ENCODE results near the gene GOLGA6C. TPM values are rescaled to one million over a fixed set of nuclear protein-coding genes. Genes with fewer than 3 reads are reported as not detected.

The GOLGA6C gene, protein sequence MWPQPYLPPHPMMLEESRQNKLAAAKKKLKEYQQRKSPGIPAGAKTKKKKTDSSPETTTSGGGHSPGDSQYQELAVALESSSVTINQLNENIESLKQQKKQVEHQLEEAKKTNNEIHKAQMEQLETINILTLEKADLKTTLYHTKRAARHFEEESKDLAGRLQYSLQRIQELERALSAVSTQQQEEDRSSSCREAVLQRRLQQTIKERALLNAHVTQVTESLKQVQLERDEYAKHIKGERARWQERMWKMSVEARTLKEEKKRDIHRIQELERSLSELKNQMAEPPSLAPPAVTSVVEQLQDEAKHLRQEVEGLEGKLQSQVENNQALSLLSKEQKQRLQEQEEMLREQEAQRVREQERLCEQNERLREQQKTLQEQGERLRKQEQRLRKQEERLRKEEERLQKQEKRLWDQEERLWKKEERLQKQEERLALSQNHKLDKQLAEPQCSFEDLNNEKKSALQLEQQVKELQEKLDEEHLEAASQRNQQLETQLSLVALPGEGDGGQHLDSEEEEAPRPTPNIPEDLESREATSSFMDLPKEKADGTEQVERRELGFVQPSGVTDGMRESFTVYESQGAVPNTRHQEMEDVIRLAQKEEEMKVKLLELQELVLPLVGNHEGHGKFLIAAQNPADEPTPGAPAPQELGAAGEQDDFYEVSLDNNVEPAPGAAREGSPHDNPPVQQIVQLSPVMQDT
- 0.14 TPM in 1 of 2 replicates, not detected in the other for total RNA-seq

GRCh38 chr15:75258034-75258433, at the start of gene GOLGA6C:
Gene GOLGA6C (plus strand): TSS chr15:75258334. CDS start chr15:75258599, 265 bp downstream.

GRCh38 chr15:75282572-75282971, 24.4 kb downstream of the GOLGA6C start, which contains the start of gene GOLGA6D:
Gene GOLGA6D (plus strand): TSS chr15:75282835. CDS start chr15:75282876, 41 bp downstream.

Small RNAs within 50 kb of the gene (small RNA-seq; reads per million reads assigned to genes)
- gene AC068338.1 (ENCODE audit: low replicate concordance) (not detected), gene RN7SL327P (ENCODE audit: low replicate concordance) (not detected), gene RN7SL489P (ENCODE audit: low replicate concordance) (not detected)

Other genes with a start within 250 kb of the GOLGA6C start
- gene PPCDC, start 234.7 kb upstream of the GOLGA6C start, total RNA-seq = 10.5 and 19.3 TPM in 2 replicates
- gene C15orf39, start 56.5 kb upstream of the GOLGA6C start, total RNA-seq = 12.9 and 16.0 TPM in 2 replicates
- not detected in 2 replicates for gene GOLGA6D, start 24.5 kb downstream of the GOLGA6C start, total RNA-seq
- gene COMMD4, start 77.7 kb downstream of the GOLGA6C start, total RNA-seq = 69.6 and 93.9 TPM in 2 replicates
- 0.86 and 1.3 TPM in 2 replicates for gene NEIL1, start 88.7 kb downstream of the GOLGA6C start, total RNA-seq
- gene MAN2C1, start 110.3 kb downstream of the GOLGA6C start, total RNA-seq = 115 and 135 TPM in 2 replicates
- gene SIN3A, start 193.4 kb downstream of the GOLGA6C start, total RNA-seq = 35.2 and 42.5 TPM in 2 replicates